Body of pancreas (tissue), 4 donors: ENCODE results near the gene PDZRN3. TPM values are rescaled to one million over a fixed set of nuclear protein-coding genes. Genes with fewer than 3 reads are reported as not detected.

Experiments
- ATAC-seq: fragments of 150-250 bp; one replicate; pipeline ENCODE4 v1.9.1; 2016
- DNase-seq, 4 donors: peaks; one replicate each; pipeline ENCODE4 v3.0.0-alpha.2; 2019
- H3K27ac ChIP-seq, 4 donors: fragments of 200-600 bp; sonication (generic); 1 replicate in 3 of 4; 2 replicates in 1 of 4; pipeline versions ENCODE4 v1.5.1 to v1.6.1; 2016 to 2019; ENCODE audit warnings: mild to moderate bottlenecking in 1 of 4, mixed read lengths in 1 of 4, moderate library complexity in 1 of 4
- H3K27me3 ChIP-seq, 2 donors: fragments of 200-600 bp; sonication (generic); one replicate each; pipeline ENCODE4 v1.6.0; 2016; ENCODE audit warnings: mild to moderate bottlenecking in 1 of 2
- H3K36me3 ChIP-seq, 2 donors: fragments of 200-600 bp; sonication (generic); replicated peaks in 1 of 2; 2 replicates each; pipeline ENCODE4 v1.5.1; 2016; ENCODE audit warnings: low read depth in 2 of 2; ENCODE audit not compliant: insufficient read depth in 1 of 2
- H3K4me1 ChIP-seq: fragments of 200-600 bp; sonication (generic); one replicate; pipeline ENCODE4 v1.6.0; 2016
- H3K4me3 ChIP-seq, 2 donors: fragments of 200-600 bp; sonication (generic); 1 replicate in 1 of 2; 2 replicates in 1 of 2; pipeline ENCODE4 v1.5.1; 2016 to 2019
- H3K9me3 ChIP-seq, 3 donors: fragments of 200-600 bp; sonication (generic); 1 replicate in 2 of 3; 2 replicates in 1 of 3; pipeline ENCODE4 v1.5.1; 2016
- CTCF ChIP-seq, 7 experiments: fragments of 450-650 bp in 4 of 7; fragments of 200-600 bp in 3 of 7; sonication (generic) in 3 of 7; IDR thresholded peaks; one replicate each; pipeline ENCODE4 v1.5.1; 2016 to 2019; ENCODE audit warnings: antibody characterized with exemption in 7 of 7
- POLR2A ChIP-seq, 3 donors: fragments of 450-650 bp; IDR thresholded peaks; one replicate each; pipeline ENCODE4 v1.6.1; 2016; ENCODE audit warnings: antibody characterized with exemption in 3 of 3, mild to moderate bottlenecking in 2 of 3
- WGBS, 2 donors: methylation state at CpG; one replicate each; pipeline ENCODE4 v1.1.5; 2017; 5-methylcytosine and 5-hydroxymethylcytosine counted together
- intact Hi-C: fragments of 100-400 bp; cut with DNase I; formaldehyde crosslinking; loops from one replicate; pipeline ENCODE4 v1.15.1; 2023
- total RNA-seq, 2 donors: library from RNA; depleted of rRNA; stranded (reverse); fragments of >200 nt; gene quantifications; one replicate each; pipeline ENCODE4 v1.1.0, GENCODE V29; 2016

The PDZRN3 gene
- total RNA-seq, 2 donors from 2014 or later = 18.9 to 41.9 TPM

GRCh38 chr3:73535137-73535536 is 89.6 kb downstream of the PDZRN3 start:
- Histone ChIP-seq H3K4me1 (peaks cover 7% of the 10 kb centered on the region), H3K27me3 (no peaks in the 10 kb centered on the region), H3K9me3 (no peaks in the 10 kb centered on the region), H3K36me3 (no peaks in the 10 kb centered on the region), H3K27ac (no peak overlapping the region), H3K4me3 (no peak overlapping the region)
- intact Hi-C loops = no loop called here
- no peak for TF ChIP-seq POLR2A (IDR thresholded peaks at IDR 0.05)
- no peak for TF ChIP-seq CTCF (IDR thresholded peaks at IDR 0.05)
- ATAC-seq = no peak
- DNase-seq = no peak

GRCh38 chr3:73530022-73530396 is 94.7 kb downstream of the PDZRN3 start:
- H3K27ac ChIP-seq = no peak overlapping the region
- ATAC-seq = no peak
- peak in 1 of 4 donors; percentile 20 for DNase-seq
- whole genome bisulfite sequencing, 2 donors = 78 to 79% methylated on average over 4 of the region's 4 CpGs
- no peaks in the 10 kb centered on the region for H3K27me3 ChIP-seq
- H3K36me3 ChIP-seq = no peaks in the 10 kb centered on the region
- H3K4me1 ChIP-seq = no peaks in the 10 kb centered on the region
- intact Hi-C loops = no loop called here
- H3K9me3 ChIP-seq = no peaks in the 10 kb centered on the region
- TF ChIP-seq POLR2A (IDR thresholded peaks at IDR 0.05) (no peak), CTCF (IDR thresholded peaks at IDR 0.05) (no peak)
- no peak overlapping the region for H3K4me3 ChIP-seq

GRCh38 chr3:73529308-73530021 is 95.3 kb downstream of the PDZRN3 start:
- DNase-seq (peak in 1 of 4 donors; percentile 8), ATAC-seq (no peak)
- intact Hi-C loops = no loop called here
- H3K27ac ChIP-seq = no peak overlapping the region
- H3K4me1 ChIP-seq = no peaks in the 10 kb centered on the region
- no peaks in the 10 kb centered on the region for H3K36me3 ChIP-seq
- H3K4me3 ChIP-seq = no peak overlapping the region
- TF ChIP-seq POLR2A (IDR thresholded peaks at IDR 0.05) (no peak), CTCF (IDR thresholded peaks at IDR 0.05) (no peak)
- no peaks in the 10 kb centered on the region for H3K9me3 ChIP-seq
- no peaks in the 10 kb centered on the region for H3K27me3 ChIP-seq
- WGBS, 2 donors = 56 to 63% methylated on average over 3 of the region's 3 CpGs

GRCh38 chr3:73525591-73525990 is 99.2 kb downstream of the PDZRN3 start:
- 84 to 90% methylated on average over 6 of the region's 6 CpGs for WGBS, 2 donors
- H3K27ac ChIP-seq = no peak overlapping the region
- TF ChIP-seq CTCF (IDR thresholded peaks at IDR 0.05) (no peak), POLR2A (IDR thresholded peaks at IDR 0.05) (no peak)

GRCh38 chr3:73523661-73524060 is 101.1 kb downstream of the PDZRN3 start:
- H3K27ac ChIP-seq = no peak overlapping the region

More at GRCh38 chr3:73525591-73525990, 99.2 kb downstream of the PDZRN3 start:
- DNase-seq (no peak), ATAC-seq (no peak)
- intact Hi-C loops = no loop called here
- H3K4me1 ChIP-seq = no peaks in the 10 kb centered on the region
- H3K27me3 ChIP-seq = no peaks in the 10 kb centered on the region
- H3K9me3 ChIP-seq = no peaks in the 10 kb centered on the region
- H3K4me3 ChIP-seq = no peak overlapping the region
- H3K36me3 ChIP-seq = no peaks in the 10 kb centered on the region

More at GRCh38 chr3:73523661-73524060, 101.1 kb downstream of the PDZRN3 start:
- DNase-seq (no peak), ATAC-seq (no peak)
- 72 to 79% methylated on average over 2 of the region's 2 CpGs for WGBS, 2 donors
- Histone ChIP-seq H3K27me3 (no peaks in the 10 kb centered on the region), H3K36me3 (no peaks in the 10 kb centered on the region), H3K9me3 (no peaks in the 10 kb centered on the region), H3K4me1 (no peaks in the 10 kb centered on the region), H3K4me3 (no peak overlapping the region)
- TF ChIP-seq CTCF (IDR thresholded peaks at IDR 0.05) (no peak), POLR2A (IDR thresholded peaks at IDR 0.05) (no peak)
- intact Hi-C loops = no loop called here
